GM12891 (cell line): ENCODE results near the gene PLEKHF1.
A peak's percentile ranks its signal among the peaks of the same experiment; 100 is the strongest.
"Not testable (repeated sequence)": the region's sequence is repeated elsewhere in the genome, so short reads cannot be mapped to it uniquely, and the experiment has no call there.

Source experiments
- DNase-seq: peaks from one replicate; pipeline ENCODE4 v3.0.0; 2011; ENCODE audit warnings: low spot score; ENCODE audit not compliant: insufficient read length
- FAIRE-seq: peaks from 2 replicates; lab custom pipeline; 2011; peaks lifted over from hg19 to GRCh38; lab: Jason Lieb, UNC
- PAX5 ChIP-seq: IDR thresholded peaks from 2 replicates; pipeline ENCODE4 v1.6.1; 2011; ENCODE audit warnings: low read length, moderate library complexity, mild to moderate bottlenecking; ENCODE audit not compliant: insufficient read depth, severe bottlenecking
- POLR2A ChIP-seq: IDR thresholded peaks from 2 replicates; pipeline ENCODE4 v1.6.1; 2011; ENCODE audit warnings: low read depth, low read length, control low read depth
- POLR2AphosphoS5 ChIP-seq: IDR thresholded peaks from 2 replicates; pipeline ENCODE4 v1.6.1; 2011; ENCODE audit warnings: low read depth, low read length, control low read depth
- POU2F2 ChIP-seq: IDR thresholded peaks from 2 replicates; pipeline ENCODE4 v1.6.1; 2011; ENCODE audit warnings: low read depth, mild to moderate bottlenecking, control low read depth, low read length, moderate library complexity
- SPI1 ChIP-seq: IDR thresholded peaks from 2 replicates; pipeline ENCODE4 v1.6.1; 2011; ENCODE audit warnings: low read depth, low read length, control low read depth
- TAF1 ChIP-seq: IDR thresholded peaks from 2 replicates; pipeline ENCODE4 v1.6.1; 2011; ENCODE audit warnings: low read depth, low read length, control low read depth

PLEKHF1 gene

DNA sequence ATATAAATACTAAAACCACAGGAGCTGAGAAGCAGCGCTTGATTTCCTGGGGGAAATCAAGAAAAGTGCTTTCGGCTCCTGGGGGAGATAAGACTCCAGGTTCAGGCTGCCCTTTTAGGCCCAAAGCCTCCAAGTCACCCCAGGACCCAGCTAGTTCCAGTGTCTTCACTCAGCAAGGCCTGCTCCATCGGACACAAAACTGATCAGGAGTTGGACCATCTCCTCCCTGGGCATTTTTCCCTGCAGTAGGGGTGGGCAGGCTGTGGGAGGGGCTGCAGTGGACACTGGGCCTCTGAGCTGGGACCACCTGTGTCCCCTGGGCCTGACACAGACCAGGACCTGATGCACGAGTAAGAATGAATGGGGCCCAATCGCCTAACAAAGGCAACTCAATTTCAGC is 34.6 kb downstream of the PLEKHF1 start:
- no peak for DNase-seq
- FAIRE-seq = no peak
- TF ChIP-seq SPI1 = no peak
- TF ChIP-seq POLR2A = no peak

DNA sequence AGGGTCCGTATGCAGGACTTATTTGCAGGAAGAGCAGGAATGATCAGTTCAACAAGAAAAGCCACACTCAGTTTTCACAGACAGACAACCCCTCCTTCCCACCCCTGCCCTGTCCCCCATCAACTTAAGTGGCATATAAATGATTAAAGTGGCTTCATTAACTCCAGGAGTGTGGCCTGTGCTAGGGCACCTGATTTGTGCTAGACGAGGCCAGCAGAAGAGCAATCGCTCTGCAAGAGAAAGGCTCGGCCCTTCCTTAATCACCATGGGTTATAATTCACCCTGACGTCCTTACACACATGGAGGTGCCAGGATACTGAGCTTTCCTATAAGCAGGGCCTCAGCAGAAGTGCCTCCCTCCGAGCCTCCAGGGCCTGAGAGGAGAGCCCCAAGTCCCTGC is 35.2 kb downstream of the PLEKHF1 start:
- no peak for FAIRE-seq
- TF ChIP-seq POLR2A (no peak), TAF1 (no peak), POU2F2 (no peak), SPI1 (no peak), POLR2AphosphoS5 (no peak), PAX5 (no peak)
- no peak for DNase-seq

DNA sequence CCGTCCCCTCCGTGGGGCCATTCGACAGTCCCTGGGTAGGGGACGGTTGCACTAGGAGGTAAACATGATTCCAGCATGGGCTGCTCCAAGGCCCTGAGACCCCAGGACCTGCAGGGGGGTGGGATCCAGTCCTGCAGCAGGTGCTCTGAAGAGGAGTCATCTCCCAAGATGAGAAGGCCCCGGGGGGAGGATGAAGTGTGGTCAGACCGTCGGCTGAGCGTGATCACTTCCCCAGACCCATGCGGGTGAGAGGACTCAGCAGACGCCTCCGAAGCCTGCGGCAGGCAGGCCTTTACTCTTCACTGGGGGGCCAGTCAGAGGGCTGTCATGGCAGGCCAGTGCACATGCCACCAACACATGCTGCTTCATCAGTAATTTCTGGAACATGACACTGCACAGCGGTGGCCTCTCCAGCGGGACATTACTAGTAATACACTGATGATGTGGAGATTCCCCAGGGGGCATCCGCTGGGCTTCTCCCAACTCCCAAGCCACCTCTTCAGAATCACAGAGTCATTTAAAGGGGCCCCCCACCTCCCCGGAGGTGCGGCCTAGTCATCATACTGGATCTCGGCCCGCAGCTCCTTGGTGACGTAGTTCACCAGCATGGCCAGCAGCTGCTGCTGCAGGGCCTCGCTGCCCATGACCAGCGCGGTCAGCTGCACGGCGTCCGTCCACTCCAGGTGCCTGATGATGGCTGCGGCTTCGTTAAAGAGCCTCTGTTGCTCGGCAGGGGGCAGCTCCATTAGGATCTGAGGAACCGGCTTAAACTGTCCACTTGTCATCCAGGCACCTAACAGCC is 37.1 kb downstream of the PLEKHF1 start:
- DNase-seq (no peak), FAIRE-seq (no peak)
- TF ChIP-seq TAF1 (no peak), POLR2AphosphoS5 (0 out of 2 replicates have a peak, but pooled peaks have one; percentile 22)

DNA sequence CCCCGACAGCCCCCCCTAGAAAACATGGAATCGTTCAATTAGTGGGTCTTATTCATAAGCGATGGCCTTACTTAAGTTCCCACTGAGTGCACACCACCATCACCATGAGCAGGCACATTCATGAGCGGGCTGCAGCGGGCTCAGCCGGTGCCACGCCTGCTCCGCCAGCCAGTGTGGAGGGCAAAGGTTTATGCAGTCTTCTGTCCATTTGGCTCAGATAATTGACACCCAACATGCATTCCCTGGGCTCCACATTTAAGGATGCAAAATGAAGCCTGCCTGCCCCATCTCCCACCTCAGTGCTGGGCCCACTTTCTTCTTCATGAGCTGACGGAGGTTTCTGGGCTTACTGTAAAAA is 37.7 kb downstream of the PLEKHF1 start:
- FAIRE-seq = no peak
- TF ChIP-seq PAX5 (no peak), POU2F2 (no peak), SPI1 (no peak), POLR2A (no peak), TAF1 (no peak), POLR2AphosphoS5 (no peak)
- no peak for DNase-seq

DNA sequence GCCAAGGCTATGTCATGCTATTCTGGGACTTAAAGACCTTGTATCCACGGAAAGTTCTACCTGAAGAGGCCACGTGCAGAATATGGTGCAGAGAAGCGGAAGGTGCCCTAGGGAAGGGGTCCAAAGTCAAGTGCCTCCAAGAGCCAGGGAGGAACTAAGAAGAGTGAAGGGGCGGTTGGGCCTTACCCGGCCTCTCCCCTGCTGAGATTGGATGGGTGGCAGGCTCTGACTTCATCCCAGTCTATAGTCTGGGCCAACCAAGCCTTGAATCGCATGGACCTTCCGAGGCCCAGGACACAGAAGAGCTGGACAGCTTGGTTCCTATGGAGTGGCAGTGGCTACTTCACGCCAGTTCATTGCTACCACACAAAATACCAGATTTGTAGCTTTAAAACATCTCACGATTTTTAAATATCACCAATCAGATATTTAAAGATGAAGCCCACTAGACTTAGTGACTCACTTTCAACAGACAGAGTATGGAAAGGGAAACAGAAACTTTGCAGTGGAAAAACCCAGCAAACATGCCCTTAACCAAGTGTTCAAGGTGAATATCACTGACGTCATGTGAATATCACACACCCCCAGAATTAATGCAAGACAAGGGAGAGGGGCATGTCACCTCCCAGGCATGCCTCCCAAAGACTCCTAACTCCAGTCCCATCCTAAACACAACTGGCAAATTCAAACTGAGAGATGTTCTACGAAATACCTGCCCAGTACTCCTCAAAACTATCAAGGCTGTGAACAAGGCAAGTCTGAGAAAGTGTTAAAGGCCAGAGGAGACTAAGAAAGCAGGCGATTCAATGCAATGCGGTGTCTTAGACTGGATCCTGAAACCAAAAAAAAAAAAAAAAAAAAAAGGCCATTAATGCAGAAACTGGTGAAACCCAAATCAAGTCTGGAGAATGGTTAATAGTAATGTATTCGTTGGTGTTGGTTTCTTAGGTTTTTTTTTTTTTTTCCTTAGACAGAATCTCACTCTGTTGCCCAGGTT is 39.6 kb downstream of the PLEKHF1 start:
- FAIRE-seq (peak; percentile 23), DNase-seq (no peak)
- TF ChIP-seq POU2F2 = 0 out of 2 replicates have a peak, but pooled peaks have one; percentile 12
- no peak for TF ChIP-seq TAF1

DNA sequence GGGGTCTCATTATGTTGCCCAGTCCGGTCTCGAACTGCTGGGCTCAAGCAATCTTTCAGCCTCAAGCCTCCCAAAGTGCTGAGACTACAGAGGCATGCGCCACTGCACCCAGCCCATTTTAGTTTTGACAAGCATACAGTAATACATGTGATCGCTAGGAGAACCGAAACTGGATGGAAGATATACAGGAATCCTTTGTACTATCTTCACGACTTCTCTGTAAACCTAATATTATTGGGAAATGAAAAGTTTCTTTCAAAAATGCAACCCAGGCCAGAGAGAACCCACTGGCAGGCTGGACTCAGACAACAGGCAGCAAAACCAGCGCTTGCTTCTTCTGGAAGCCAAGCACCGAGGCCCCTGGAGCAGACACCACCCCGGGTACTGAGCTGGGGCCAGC is 40.4 kb downstream of the PLEKHF1 start:
- TF ChIP-seq SPI1 (no peak), POLR2AphosphoS5 (no peak), PAX5 (no peak)
- DNase-seq (no peak), FAIRE-seq (no peak)

DNA sequence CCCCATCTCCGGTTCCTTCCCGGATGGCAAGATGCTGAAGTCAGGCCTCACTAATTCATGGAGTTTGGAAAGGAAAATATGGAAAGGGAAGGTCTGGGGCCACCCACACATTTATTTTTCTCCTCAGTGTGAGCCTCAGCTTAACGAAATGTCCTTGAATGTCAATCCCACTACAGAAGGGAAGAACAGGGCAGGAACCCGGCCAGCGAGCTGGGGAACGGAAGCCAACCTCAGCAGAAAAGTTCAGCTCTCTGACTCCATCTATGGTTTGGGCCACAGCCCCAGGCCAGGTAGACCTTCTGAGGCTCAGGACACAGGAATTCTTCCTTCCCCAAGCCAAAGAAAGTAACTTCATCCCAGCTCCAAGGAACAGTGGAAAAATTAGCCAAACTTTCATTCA is 41.4 kb downstream of the PLEKHF1 start:
- TF ChIP-seq POLR2A (no peak), POU2F2 (no peak), SPI1 (no peak), PAX5 (no peak), TAF1 (no peak), POLR2AphosphoS5 (no peak)
- DNase-seq = no peak
- no peak for FAIRE-seq

DNA sequence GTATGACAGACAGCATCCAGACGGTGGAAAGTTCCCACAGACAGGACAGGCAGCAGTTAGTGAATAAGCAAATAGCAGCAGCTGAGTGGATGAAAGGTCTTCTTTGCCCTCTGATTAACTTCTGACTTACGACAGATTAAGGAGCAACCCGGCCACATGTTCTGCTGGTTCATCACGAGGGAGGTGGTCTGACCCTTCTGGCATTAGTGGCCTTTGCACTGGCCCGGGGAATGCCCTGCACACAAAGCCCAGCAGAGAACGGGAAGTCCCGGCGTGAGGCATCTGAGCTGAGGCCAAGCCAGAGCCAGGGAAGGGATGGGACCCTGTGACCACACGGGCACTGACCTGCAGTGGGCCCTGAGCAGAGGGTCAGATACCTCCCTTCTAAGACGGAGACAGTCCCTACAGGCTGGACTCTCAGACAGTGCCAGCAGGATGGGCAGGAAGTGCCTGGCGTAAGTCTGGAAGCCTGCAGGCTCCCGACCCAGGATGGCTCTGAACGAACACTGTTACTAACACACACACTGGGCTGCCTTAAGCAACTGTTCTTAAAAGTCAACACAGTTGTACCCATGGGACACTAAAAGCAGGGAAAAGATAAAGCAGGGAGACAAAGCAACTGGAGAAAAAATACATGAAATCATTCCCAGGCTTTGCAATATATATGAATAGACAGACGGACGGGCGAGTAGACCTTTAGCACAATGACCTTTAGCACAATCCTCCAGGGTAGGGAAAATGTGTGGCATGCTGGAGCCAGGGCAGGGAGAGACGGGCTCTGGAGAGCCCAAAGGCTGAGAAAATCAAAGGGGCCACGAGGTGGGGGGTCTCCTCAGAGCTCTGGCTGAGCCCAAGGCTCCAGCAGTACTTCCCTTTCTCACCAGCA is 43.5 kb downstream of the PLEKHF1 start:
- TF ChIP-seq POLR2AphosphoS5 (no peak), TAF1 (no peak), POLR2A (no peak), POU2F2 (no peak), SPI1 (no peak), PAX5 (no peak)
- no peak for FAIRE-seq
- no peak for DNase-seq

DNA sequence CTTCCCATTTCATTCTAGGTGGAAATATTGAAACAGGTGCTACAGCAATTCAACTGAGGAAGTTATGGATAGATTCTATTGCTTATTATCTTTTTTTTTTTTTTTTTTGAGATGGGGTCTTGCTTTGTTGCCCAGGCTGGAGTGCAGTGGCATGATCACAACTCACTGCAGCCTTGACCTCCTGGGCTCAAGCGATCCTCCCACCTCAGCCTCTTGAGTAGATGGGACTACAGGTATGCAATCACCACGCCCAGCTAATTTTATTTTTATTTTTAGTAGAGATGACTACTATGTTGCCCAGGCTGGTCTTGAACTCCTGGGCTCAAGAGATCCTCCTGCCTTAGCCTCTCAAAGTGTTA is 44.2 kb downstream of the PLEKHF1 start:
- not testable (repeated sequence) for FAIRE-seq, DNase-seq

DNA sequence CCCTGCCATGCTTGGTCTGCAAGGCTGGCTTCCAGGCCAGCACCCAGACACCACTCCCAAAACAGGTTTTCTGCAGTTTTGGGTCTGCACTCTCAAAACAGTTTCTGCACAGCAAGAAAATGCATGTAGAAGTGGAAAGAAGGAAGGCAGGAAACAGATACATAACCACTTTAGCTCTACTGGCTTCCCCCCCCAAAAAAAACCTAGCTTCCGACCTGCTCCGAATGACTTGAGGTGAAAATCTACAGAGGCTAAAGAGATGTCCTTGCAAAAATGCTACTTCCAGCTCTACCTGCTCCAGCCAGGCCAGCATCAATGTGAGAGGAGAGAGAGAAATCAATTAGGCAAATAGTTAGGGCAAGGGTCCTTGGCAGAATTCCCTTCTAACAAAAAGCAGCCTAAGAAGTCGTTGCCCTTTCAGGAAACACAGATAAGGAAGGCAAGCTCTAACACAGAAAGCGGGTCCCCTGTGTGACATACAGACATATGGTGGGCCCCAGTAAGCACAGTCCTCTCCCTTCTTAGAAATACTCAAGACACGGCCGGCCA is 46.4 kb downstream of the PLEKHF1 start:
- DNase-seq (no peak), FAIRE-seq (no peak)
- no peak for TF ChIP-seq POU2F2
- TF ChIP-seq POLR2A = no peak
- no peak for TF ChIP-seq POLR2AphosphoS5
- no peak for TF ChIP-seq PAX5
- TF ChIP-seq SPI1 = no peak
- TF ChIP-seq TAF1 = no peak
